GM12873 (cell line): Measurements from ENCODE around the gene ECD.

Source experiments
- TF ChIP-seq, protein P1 (sequence below): IDR thresholded peaks from 2 replicates; pipeline ENCODE4 v1.5.1; 2012; ENCODE audit warnings: low read depth, mild to moderate bottlenecking, moderate library complexity, low read length, control low read depth; ENCODE audit not compliant: insufficient read depth; ENCODE audit errors: missing control alignments

Gene ECD

DNA sequence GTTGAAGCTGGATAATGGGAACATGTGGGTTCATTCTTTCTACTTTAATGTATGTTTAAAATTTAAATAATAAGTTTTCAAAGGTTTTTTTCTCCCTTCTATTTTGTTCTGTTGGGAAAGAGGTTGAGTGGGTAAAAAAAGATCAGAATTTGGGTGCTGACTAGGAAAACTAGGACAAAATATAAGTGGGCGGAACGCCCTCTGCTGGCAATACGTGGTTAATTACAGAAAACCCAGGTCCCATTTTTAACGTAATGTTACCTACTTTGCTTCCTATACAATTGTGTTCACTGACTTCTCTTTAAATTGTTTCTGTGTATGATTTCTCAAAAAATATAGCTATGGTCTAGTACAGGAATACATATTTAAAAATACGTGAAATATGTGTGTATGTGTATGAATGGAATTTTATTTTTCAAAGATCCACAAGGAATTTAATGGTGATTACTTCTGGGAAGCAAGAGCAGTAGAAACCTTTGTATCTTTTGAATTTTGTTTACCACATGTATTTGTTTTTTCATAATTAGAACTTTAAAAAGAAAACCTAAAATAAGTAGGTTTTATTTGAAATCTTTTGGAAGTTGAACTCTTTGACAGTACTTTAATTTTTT is 8.7 kb downstream of the ECD start:
- TF ChIP-seq, protein P1, sequence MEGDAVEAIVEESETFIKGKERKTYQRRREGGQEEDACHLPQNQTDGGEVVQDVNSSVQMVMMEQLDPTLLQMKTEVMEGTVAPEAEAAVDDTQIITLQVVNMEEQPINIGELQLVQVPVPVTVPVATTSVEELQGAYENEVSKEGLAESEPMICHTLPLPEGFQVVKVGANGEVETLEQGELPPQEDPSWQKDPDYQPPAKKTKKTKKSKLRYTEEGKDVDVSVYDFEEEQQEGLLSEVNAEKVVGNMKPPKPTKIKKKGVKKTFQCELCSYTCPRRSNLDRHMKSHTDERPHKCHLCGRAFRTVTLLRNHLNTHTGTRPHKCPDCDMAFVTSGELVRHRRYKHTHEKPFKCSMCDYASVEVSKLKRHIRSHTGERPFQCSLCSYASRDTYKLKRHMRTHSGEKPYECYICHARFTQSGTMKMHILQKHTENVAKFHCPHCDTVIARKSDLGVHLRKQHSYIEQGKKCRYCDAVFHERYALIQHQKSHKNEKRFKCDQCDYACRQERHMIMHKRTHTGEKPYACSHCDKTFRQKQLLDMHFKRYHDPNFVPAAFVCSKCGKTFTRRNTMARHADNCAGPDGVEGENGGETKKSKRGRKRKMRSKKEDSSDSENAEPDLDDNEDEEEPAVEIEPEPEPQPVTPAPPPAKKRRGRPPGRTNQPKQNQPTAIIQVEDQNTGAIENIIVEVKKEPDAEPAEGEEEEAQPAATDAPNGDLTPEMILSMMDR = peak; percentile 73

DNA sequence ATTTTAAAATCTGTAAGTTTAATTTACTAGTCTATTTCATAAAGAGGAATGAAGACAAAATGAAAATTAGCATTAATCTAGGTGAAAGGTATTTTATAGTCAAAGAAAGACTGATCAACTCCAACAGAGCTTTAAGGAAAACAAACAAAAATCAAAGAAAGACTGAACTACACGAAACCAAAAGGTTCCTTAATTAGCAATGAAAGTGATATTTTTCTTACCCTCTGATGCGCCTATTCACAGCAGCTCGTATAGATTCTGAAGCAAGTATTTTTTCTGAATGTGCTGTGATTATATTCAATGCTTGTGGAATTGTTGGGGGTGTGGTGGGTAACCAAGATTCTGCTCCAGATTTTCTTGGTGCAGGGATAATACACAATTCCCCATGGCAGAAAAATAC is 11.8 kb downstream of the ECD start:
- TF ChIP-seq, protein P1 = no peak

DNA sequence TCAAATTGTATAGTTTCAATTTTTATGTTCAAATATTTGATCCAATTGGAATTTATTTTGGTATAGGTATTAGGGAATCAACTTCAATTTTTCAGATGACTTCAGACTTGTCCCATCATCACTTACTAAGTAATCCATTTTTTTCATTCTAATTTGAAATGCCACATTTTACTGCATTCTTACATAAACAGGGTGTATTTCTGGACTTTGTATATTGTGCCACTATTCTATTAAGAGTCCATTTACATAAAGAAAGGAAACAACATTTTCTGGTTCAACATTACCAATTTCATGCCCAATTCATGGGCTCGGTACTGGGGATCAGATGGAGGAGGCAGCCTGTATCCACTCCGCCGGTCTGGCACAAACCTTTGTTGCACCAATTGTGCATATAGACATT is 15.8 kb downstream of the ECD start:
- TF ChIP-seq, protein P1 = no peak

DNA sequence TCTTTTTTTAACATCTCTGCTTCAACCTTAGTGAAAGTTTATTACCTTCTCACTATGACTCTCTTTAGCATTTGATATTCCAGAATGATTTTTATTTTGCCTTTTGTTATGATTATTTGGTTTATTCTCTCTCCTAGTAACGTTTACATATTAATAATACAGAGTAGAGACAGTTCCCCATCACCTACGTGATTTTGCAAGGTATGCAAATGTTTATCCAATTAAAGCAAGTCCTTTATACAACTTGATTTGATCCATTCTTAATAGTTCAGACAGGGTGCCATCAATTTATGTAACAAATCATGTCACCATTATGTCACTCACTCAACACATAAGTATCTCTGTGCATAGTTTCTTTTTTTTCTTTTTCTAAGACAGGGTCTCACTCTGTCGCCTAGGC is 26.2 kb downstream of the ECD start:
- TF ChIP-seq, protein P1 = no peak

DNA sequence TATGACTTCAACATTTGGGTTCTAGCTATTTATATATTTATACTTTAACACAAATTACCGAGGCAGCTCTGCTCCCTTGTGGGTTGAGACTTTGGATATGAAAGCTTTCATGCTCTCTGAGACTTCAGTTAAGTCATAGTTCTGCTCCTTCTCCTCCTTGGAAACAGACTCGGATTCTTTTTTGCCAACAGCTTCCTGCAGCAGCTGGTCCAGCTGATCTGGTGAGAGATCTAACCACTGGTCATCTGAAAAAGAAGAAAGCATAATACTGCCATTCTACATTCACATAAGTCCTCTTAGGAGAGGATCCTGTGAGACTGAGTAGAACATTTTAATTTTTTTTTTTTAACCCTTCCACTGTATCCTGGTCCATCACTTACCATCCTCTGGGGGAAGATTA is 28.6 kb downstream of the ECD start:
- TF ChIP-seq, protein P1 = no peak

DNA sequence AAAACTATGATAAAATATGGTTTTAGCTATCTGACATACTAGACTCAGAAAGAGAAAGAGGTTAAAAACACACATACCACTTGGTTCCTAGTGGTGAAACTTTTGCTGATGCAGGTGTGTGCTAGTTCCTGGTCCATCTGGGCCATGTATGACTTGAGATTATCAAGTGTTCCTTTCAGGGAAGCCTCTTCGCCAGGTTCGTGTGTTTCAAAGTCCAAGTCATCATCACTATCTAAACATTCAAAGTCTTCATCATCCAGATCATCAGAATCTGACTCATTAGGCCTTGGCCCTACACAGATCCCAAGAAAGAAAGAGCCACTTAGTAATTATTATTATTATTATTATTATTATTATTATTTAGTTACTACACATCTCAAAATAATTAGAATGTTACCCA is 31.2 kb downstream of the ECD start:
- TF ChIP-seq, protein P1 = no peak

DNA sequence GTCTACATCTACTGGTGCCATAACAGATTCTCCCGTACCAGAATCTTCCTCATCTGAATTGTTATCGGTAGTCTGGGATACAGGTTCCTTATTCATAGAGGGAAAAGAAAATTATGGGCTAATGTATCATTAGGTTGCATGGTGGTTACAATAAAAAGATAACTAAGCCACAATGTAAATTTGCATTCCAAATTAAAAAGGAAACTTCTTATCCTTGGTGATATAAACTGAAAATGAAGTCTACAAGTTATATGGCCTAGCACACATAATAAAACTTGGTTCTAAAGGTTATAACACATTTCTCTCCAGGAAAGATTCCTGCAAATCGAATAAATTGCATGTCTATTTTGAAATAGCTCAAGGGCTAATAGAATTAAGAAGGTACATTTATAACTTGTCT is 33.1 kb downstream of the ECD start:
- TF ChIP-seq, protein P1 = no peak
